HepG2 (cell line): ENCODE results near the gene PARP14. TPM values are rescaled to one million over a fixed set of nuclear protein-coding genes. Genes with fewer than 3 reads are reported as not detected.

Experiments used
- AKNA ChIP-seq: sonication (generic); formaldehyde crosslinking; IDR thresholded peaks from 2 replicates; pipeline ENCODE4 v1.4.0; 2020; ENCODE audit warnings: missing genetic modification reagents, borderline replicate concordance
- DNMT1 ChIP-seq: sonication (generic); formaldehyde crosslinking; IDR thresholded peaks from 2 replicates; pipeline ENCODE4 v1.5.1; 2020; ENCODE audit warnings: mild to moderate bottlenecking, missing genetic modification reagents
- EZH2 ChIP-seq: conservative IDR thresholded peaks from 2 replicates; pipeline ENCODE4 v1.6.1; 2012; ENCODE audit warnings: mild to moderate bottlenecking, low read depth, low read length, moderate library complexity
- FOXA3 ChIP-seq: IDR thresholded peaks from 2 replicates; pipeline ENCODE4 v1.6.1; 2016; ENCODE audit warnings: missing genetic modification reagents, missing compliant biosample characterization
- HBP1 ChIP-seq: IDR thresholded peaks from 2 replicates; pipeline ENCODE4 v1.6.1; 2016; ENCODE audit warnings: low read depth, control low read depth
- HMG20A ChIP-seq: IDR thresholded peaks from 2 replicates; pipeline ENCODE4 v1.6.1; 2016; ENCODE audit warnings: borderline replicate concordance
- IRF2 ChIP-seq: IDR thresholded peaks from 2 replicates; pipeline ENCODE4 v1.6.1; 2018; ENCODE audit warnings: missing genetic modification reagents, missing compliant biosample characterization
- IRX3 ChIP-seq: sonication (generic); formaldehyde crosslinking; IDR thresholded peaks from 2 replicates; pipeline ENCODE4 v1.8.1; 2023; ENCODE audit warnings: mild to moderate bottlenecking, low read depth, missing genetic modification reagents, borderline replicate concordance
- NFIC ChIP-seq: IDR thresholded peaks from 2 replicates; pipeline ENCODE4 v1.6.1; 2012; ENCODE audit warnings: mild to moderate bottlenecking, low read length, inconsistent platforms
- ONECUT2 ChIP-seq: sonication (generic); formaldehyde crosslinking; IDR thresholded peaks from 2 replicates; pipeline ENCODE4 v1.4.0; 2020; ENCODE audit warnings: missing genetic modification reagents
- PHF21A ChIP-seq: sonication (generic); formaldehyde crosslinking; IDR thresholded peaks from 2 replicates; pipeline ENCODE4 v1.5.0; 2020; ENCODE audit warnings: mild to moderate bottlenecking, missing genetic modification reagents
- RARA ChIP-seq: IDR thresholded peaks from 2 replicates; pipeline ENCODE4 v1.6.1; 2016; ENCODE audit warnings: missing genetic modification reagents, missing compliant biosample characterization
- RXRB ChIP-seq: IDR thresholded peaks from 2 replicates; pipeline ENCODE4 v1.6.1; 2016; ENCODE audit warnings: borderline replicate concordance, missing genetic modification reagents, missing compliant biosample characterization
- SAP130 ChIP-seq: IDR thresholded peaks from 2 replicates; pipeline ENCODE4 v1.6.1; 2016; ENCODE audit warnings: low read depth
- TBP ChIP-seq: sonication (generic); formaldehyde crosslinking; IDR thresholded peaks from 2 replicates; pipeline ENCODE4 v1.5.0; 2020; ENCODE audit warnings: missing genetic modification reagents
- TBX3 ChIP-seq: fragments of 450-650 bp; IDR thresholded peaks from 2 replicates; pipeline ENCODE4 v1.6.1; 2017; ENCODE audit warnings: antibody characterized with exemption, mild to moderate bottlenecking, inconsistent platforms, borderline replicate concordance
- TCF7 ChIP-seq: sonication (generic); IDR thresholded peaks from 2 replicates; pipeline ENCODE4 v1.6.1; 2016; ENCODE audit warnings: antibody characterized with exemption, low read depth
- ZNF205 ChIP-seq: IDR thresholded peaks from 2 replicates; pipeline ENCODE4 v1.6.1; 2018; ENCODE audit warnings: missing biosample characterization, missing genetic modification reagents
- ZNF547 ChIP-seq: sonication (generic); formaldehyde crosslinking; IDR thresholded peaks from 2 replicates; pipeline ENCODE4 v1.5.1; 2020; ENCODE audit warnings: mild to moderate bottlenecking, missing genetic modification reagents
- ZNF556 ChIP-seq: sonication (generic); formaldehyde crosslinking; IDR thresholded peaks from 2 replicates; pipeline ENCODE4 v1.4.0; 2020; ENCODE audit warnings: mild to moderate bottlenecking, missing genetic modification reagents, borderline replicate concordance
- ZNF609 ChIP-seq: sonication (generic); formaldehyde crosslinking; IDR thresholded peaks from 2 replicates; pipeline ENCODE4 v1.4.0; 2020; ENCODE audit warnings: mild to moderate bottlenecking, missing genetic modification reagents, borderline replicate concordance
- ZNF678 ChIP-seq: sonication (generic); formaldehyde crosslinking; IDR thresholded peaks from 2 replicates; pipeline ENCODE4 v1.4.0; 2020; ENCODE audit warnings: mild to moderate bottlenecking, missing genetic modification reagents
- polyA plus RNA-seq, 8 experiments: library from polyadenylated mRNA; depleted of rRNA in 3 of 8; stranded (reverse) in 7 of 8; unstranded in 1 of 8; fragments of >200 nt; fragmentation: Illumina TruSeq in 4 of 8; extraction: Trizol in 4 of 8; gene quantifications; 2 replicates each; pipeline versions ENCODE4 v1.2.1 to v1.2.3, GENCODE V29; 2011 to 2016; ENCODE audit warnings: low read depth in 4 of 8, missing spikeins in 1 of 8, mixed read lengths in 1 of 8; ENCODE audit not compliant: insufficient read depth in 1 of 8
- total RNA-seq, 5 experiments: library from RNA; depleted of rRNA; stranded (reverse); fragments of >200 nt; fragmentation: Illumina TruSeq; extraction: Trizol; gene quantifications; 2 replicates each; pipeline ENCODE4 v1.2.3, GENCODE V29; 2016; ENCODE audit warnings: low read depth in 1 of 5

The PARP14 gene
- total and polyA plus RNA-seq, 2 of the 13 experiments (the other 11 are each of a cell fraction or from before 2014, with no cell fraction given): 9.0 to 19.1 TPM

GRCh38 chr3:122692674-122693073 lies 12.0 kb downstream of the PARP14 start (continued):
- TF ChIP-seq TBX3 (peak; percentile 24; the same call in 1 of the 2 replicates), ZNF678 (no peak), AKNA (CRISPR knock-in tag) (no peak), ZNF205 (CRISPR knock-in tag) (0 out of 2 replicates have a peak, but pooled peaks have one; percentile 38), NFIC (peak; percentile 48; the same call in 1 of the 2 replicates), TBP (no peak), ONECUT2 (CRISPR knock-in tag) (no peak), IRF2 (CRISPR knock-in tag) (no peak), PHF21A (CRISPR knock-in tag) (peak; percentile 31; the same call in 1 of the 2 replicates), ZNF547 (CRISPR knock-in tag) (no peak), DNMT1 (CRISPR knock-in tag) (no peak), HMG20A (CRISPR knock-in tag) (peak; percentile 80; the same call in 1 of the 2 replicates), TCF7 (peak; percentile 64), EZH2 (no peak), ZNF556 (CRISPR knock-in tag) (no peak), RARA (CRISPR knock-in tag) (peak; percentile 69), RXRB (CRISPR knock-in tag) (peak; percentile 61; the same call in 1 of the 2 replicates), SAP130 (CRISPR knock-in tag) (peak; percentile 60), HBP1 (CRISPR knock-in tag) (no peak), FOXA3 (CRISPR knock-in tag) (peak; percentile 85), ZNF609 (CRISPR knock-in tag) (peak; percentile 38; the same call in 1 of the 2 replicates), IRX3 (CRISPR knock-in tag) (no peak)
